Astrocyte (in vitro differentiated cells and primary cell): ENCODE results near the gene FES. TPM values are rescaled to one million over a fixed set of nuclear protein-coding genes. Genes with fewer than 3 reads are reported as not detected.

Experiments
- DNase-seq: peaks from one replicate; pipeline ENCODE4 v3.0.0-alpha.2; 2010; ENCODE audit warnings: low read depth
- FAIRE-seq: peaks from 2 replicates; lab custom pipeline; 2011; peaks lifted over from hg19 to GRCh38; lab: Jason Lieb, UNC
- H2AFZ ChIP-seq: 2 replicates; pipeline ENCODE4 v1.6.0; 2012; ENCODE audit warnings: low read depth, low read length, inconsistent platforms
- H3K27ac ChIP-seq: 2 replicates; pipeline ENCODE4 v1.5.1; 2011; ENCODE audit warnings: low read depth, low read length, inconsistent platforms
- H3K27me3 ChIP-seq: 2 replicates; pipeline ENCODE4 v1.6.0; 2011; ENCODE audit warnings: low read length, inconsistent platforms; ENCODE audit not compliant: insufficient read depth
- H3K36me3 ChIP-seq: 2 replicates; pipeline ENCODE4 v1.5.1; 2011; ENCODE audit warnings: low read length, inconsistent platforms; ENCODE audit not compliant: insufficient read depth
- H3K4me1 ChIP-seq: 2 replicates; pipeline ENCODE4 v1.5.1; 2011; ENCODE audit warnings: low read length, inconsistent platforms; ENCODE audit not compliant: insufficient read depth
- H3K4me2 ChIP-seq: 2 replicates; pipeline ENCODE4 v1.6.0; 2012; ENCODE audit warnings: low read length, inconsistent platforms
- H3K4me3 ChIP-seq: 2 replicates; pipeline ENCODE4 v1.5.1; 2011; ENCODE audit warnings: low read depth, mild to moderate bottlenecking, low read length, inconsistent platforms; ENCODE audit not compliant: insufficient read depth
- H3K79me2 ChIP-seq: 2 replicates; pipeline ENCODE4 v1.6.0; 2012; ENCODE audit warnings: mild to moderate bottlenecking, low read length, inconsistent platforms; ENCODE audit not compliant: insufficient read depth
- H3K9ac ChIP-seq: 2 replicates; pipeline ENCODE4 v1.6.0; 2012; ENCODE audit warnings: mild to moderate bottlenecking, low read length, inconsistent platforms
- H3K9me3 ChIP-seq: 2 replicates; pipeline ENCODE4 v1.5.1; 2012; ENCODE audit warnings: low read depth, mild to moderate bottlenecking, low read length, inconsistent platforms; ENCODE audit not compliant: insufficient read depth
- H4K20me1 ChIP-seq: 2 replicates; pipeline ENCODE4 v1.6.0; 2012; ENCODE audit warnings: low read length, inconsistent platforms; ENCODE audit not compliant: insufficient read depth
- H3K27ac Mint-ChIP-seq: one replicate; pipeline ENCODE4 v1.8.0; 2021; ENCODE audit warnings: mild to moderate bottlenecking, mixed read lengths; ENCODE audit not compliant: unreplicated experiment
- H3K27me3 Mint-ChIP-seq: one replicate; pipeline ENCODE4 v1.8.0; 2021; ENCODE audit warnings: low read depth, mixed read lengths; ENCODE audit not compliant: unreplicated experiment
- H3K36me3 Mint-ChIP-seq: one replicate; pipeline ENCODE4 v1.8.0; 2021; ENCODE audit warnings: low read depth, mixed read lengths; ENCODE audit not compliant: unreplicated experiment
- H3K4me1 Mint-ChIP-seq: one replicate; pipeline ENCODE4 v1.8.0; 2021; ENCODE audit warnings: low read depth, mixed read lengths; ENCODE audit not compliant: unreplicated experiment
- H3K4me3 Mint-ChIP-seq: one replicate; pipeline ENCODE4 v1.8.0; 2021; ENCODE audit warnings: mild to moderate bottlenecking, moderate library complexity, mixed read lengths; ENCODE audit not compliant: unreplicated experiment
- H3K9me3 Mint-ChIP-seq: one replicate; pipeline ENCODE4 v1.8.0; 2021; ENCODE audit warnings: mild to moderate bottlenecking, mixed read lengths; ENCODE audit not compliant: unreplicated experiment
- CTCF ChIP-seq: IDR thresholded peaks from 2 replicates; pipeline ENCODE4 v1.5.1; 2011; ENCODE audit warnings: low read depth, mild to moderate bottlenecking, inconsistent platforms, low read length, moderate library complexity; ENCODE audit not compliant: insufficient read depth
- EZH2 ChIP-seq: IDR thresholded peaks from 2 replicates; pipeline ENCODE4 v1.6.1; 2012; ENCODE audit warnings: mild to moderate bottlenecking, low read length, inconsistent platforms; ENCODE audit not compliant: insufficient read depth
- total RNA-seq: library from RNA; stranded (reverse); gene quantifications from 2 replicates; pipeline ENCODE4 v1.2.1, GENCODE V29; 2021

Gene FES
- total RNA-seq, 1 donor from 2014 or later: 7.2 TPM

- H3K4me3 ChIP-seq: no peak overlapping the region
- H3K79me2 ChIP-seq: no peaks in the 10 kb centered on the region
- H3K27me3 ChIP-seq: no peaks in the 10 kb centered on the region
- no peaks in the 10 kb centered on the region for H4K20me1 ChIP-seq
- peaks cover 2% of the 10 kb centered on the region for H3K27me3 Mint-ChIP-seq
- no peak overlapping the region for H3K9ac ChIP-seq
- no peaks in the 10 kb centered on the region for H3K36me3 ChIP-seq
- H3K36me3 Mint-ChIP-seq: no peaks in the 10 kb centered on the region
- H3K27ac ChIP-seq: no peak overlapping the region
- peak overlapping the region; percentile 82 for H3K4me2 ChIP-seq
- H2AFZ ChIP-seq: no peak overlapping the region
- DNase-seq (no peak), FAIRE-seq (no peak)
- TF ChIP-seq CTCF: peak; percentile 97
- TF ChIP-seq EZH2: no peak
- H3K4me1 ChIP-seq: peaks cover 20% of the 10 kb centered on the region
- no peaks in the 10 kb centered on the region for H3K9me3 ChIP-seq
- peak overlapping the region; percentile 78 for H3K27ac Mint-ChIP-seq
- H3K4me1 Mint-ChIP-seq: no peaks in the 10 kb centered on the region
- no peaks in the 10 kb centered on the region for H3K9me3 Mint-ChIP-seq
- peak overlapping the region; percentile 46 for H3K4me3 Mint-ChIP-seq
Measured at GRCh38 chr15:90885432-90886290, 1.4 kb downstream of the FES start.

GRCh38 chr15:90886291-90886614, 1.9 kb downstream of the FES start:
- Histone ChIP-seq H3K9me3 (no peaks in the 10 kb centered on the region), H3K27ac (no peak overlapping the region), H2AFZ (no peak overlapping the region), H3K27me3 (no peaks in the 10 kb centered on the region), H3K9ac (no peak overlapping the region), H4K20me1 (no peaks in the 10 kb centered on the region), H3K4me2 (no peak overlapping the region), H3K4me1 (peaks cover 20% of the 10 kb centered on the region), H3K79me2 (no peaks in the 10 kb centered on the region), H3K36me3 (no peaks in the 10 kb centered on the region), H3K4me3 (no peak overlapping the region)
- H3K27ac Mint-ChIP-seq: no peak overlapping the region
- H3K4me1 Mint-ChIP-seq: no peaks in the 10 kb centered on the region
- DNase-seq (no peak), FAIRE-seq (no peak)
- H3K4me3 Mint-ChIP-seq: no peak overlapping the region
- H3K9me3 Mint-ChIP-seq: no peaks in the 10 kb centered on the region
- H3K27me3 Mint-ChIP-seq: peaks cover 2% of the 10 kb centered on the region
- TF ChIP-seq EZH2: no peak
- no peak for TF ChIP-seq CTCF
- no peaks in the 10 kb centered on the region for H3K36me3 Mint-ChIP-seq

- no peak overlapping the region for H3K9ac ChIP-seq
- H4K20me1 ChIP-seq: no peaks in the 10 kb centered on the region
- peaks cover 20% of the 10 kb centered on the region for H3K4me1 ChIP-seq
- FAIRE-seq (no peak), DNase-seq (no peak)
- no peak overlapping the region for H3K4me2 ChIP-seq
- H3K27ac ChIP-seq: no peak overlapping the region
- H2AFZ ChIP-seq: no peak overlapping the region
- Mint-ChIP-seq H3K27me3 (peaks cover 2% of the 10 kb centered on the region), H3K36me3 (no peaks in the 10 kb centered on the region), H3K4me1 (no peaks in the 10 kb centered on the region), H3K4me3 (no peak overlapping the region), H3K27ac (no peak overlapping the region), H3K9me3 (no peaks in the 10 kb centered on the region)
- no peaks in the 10 kb centered on the region for H3K27me3 ChIP-seq
- no peak overlapping the region for H3K4me3 ChIP-seq
- TF ChIP-seq EZH2 (no peak), CTCF (no peak)
- no peaks in the 10 kb centered on the region for H3K36me3 ChIP-seq
- H3K9me3 ChIP-seq: no peaks in the 10 kb centered on the region
- H3K79me2 ChIP-seq: no peaks in the 10 kb centered on the region
Measured at GRCh38 chr15:90887037-90887481, 2.8 kb downstream of the FES start.
